HG03139 (cell line): ENCODE results near the gene KLHL22.
A peak's percentile ranks its signal among the peaks of the same experiment; 100 is the strongest.
"Not testable (repeated sequence)": the region's sequence is repeated elsewhere in the genome, so short reads cannot be mapped to it uniquely, and the experiment has no call there.

Source experiments
- ATAC-seq: cut with Tn5 transposase; IDR thresholded peaks from one replicate; pipeline ENCODE4 v1.9.1; 2021; ENCODE audit not compliant: unreplicated experiment

The KLHL22 gene

DNA sequence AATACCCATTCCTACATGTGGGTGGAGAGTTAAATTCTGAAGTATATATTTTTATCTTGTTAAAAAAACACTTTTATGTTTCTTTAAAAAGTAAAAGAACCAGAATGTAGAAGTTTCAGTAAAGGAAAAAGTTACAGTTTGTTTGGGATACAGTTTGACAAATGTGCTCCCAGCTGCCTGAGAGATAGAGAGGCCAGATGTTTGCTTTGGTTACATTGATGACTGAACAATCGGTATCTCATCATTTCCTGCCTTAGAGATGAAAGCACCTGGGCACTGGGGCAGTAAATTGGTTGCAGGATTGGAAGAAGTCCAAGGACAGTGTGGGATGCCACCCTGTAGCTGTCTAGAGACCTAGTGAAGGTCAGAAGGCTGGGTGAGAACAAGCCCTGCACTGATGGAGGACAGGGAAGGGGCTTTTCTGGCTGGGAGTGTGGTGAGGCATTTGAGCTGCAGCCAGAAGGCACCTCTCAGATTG lies 28.4 kb upstream of the KLHL22 start:
- ATAC-seq: no peak

DNA sequence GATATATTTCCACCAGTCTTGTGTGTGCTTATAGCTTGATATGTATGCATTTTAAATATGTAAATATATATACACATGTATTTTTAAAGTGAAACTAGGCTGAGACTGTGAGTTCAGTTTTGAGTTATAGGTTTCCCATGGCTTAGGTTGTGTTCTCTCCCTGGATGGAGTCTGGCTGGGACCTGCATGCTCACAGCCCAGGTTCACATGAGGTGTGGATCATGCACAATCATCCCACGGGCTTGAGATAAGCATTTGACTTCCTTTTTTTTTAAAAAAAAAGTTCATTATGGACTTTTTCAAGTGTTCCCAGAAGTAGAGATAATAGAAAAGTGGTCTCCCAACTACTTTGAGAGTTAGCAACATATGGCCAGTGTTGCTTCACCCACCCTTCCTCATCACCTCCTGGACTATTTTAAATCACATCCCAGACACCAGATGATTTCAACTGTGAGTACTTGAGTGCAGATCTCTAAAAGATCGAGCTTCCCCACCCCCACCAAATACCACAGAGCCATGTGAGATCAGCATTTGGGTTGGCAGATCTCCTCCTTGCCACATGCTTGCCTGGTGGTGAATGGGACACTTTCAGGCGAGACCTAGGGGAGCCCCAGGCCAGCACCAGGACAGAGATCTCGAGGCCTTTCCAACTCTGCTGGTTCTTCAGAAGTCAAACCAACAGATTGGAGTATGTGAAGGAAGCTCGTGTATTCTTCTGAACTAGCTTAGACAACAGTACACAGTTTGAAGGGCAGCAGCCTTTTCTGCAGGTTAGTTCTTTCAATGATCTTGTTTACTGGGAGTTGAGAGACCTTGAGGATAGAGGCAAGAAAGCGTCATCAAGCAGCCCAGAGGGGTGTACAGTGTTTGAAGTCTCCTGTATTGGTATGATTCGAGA lies 27.7 kb upstream of the KLHL22 start:
- ATAC-seq: no peak

DNA sequence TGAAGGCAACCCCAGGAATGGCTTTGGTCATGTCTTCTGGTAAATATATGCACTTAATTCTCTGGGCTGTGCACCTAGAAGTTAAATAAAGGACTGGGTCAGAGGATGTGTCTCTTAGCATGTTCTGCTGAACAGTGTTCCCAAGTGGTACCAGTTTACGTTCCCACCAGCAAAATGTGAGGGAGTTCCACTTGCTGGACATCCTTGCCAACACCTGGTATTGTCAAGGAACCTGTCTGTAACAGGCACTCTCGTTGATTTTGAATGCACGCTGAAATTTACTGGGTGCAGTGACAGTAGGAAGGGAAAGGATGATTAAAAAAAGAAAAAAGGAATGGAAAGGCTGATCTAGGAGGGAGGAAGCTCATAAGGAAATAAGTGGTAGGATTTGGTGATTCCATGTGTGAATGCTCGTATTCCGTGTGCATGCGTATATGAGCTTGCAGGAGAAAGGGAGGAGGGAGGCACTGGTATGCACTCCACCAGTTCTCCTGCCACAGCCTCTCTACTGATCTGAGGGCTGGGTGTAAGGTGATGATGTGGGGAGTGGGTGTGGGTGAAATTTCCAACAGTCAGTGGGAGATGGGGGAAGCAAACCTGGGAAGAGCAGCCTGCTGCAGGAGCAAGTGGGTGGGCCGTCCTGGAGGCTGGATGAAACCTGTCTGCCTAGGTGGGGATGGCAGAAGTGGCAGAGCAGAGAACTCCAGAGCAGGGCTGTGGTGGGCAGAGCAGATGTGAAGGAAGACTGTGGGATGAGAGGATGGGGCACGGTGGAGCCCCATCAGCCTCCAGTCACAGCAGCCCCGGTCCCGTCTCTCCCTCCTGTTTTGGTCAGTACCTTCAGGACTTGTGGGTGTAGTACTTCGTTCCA lies 26.8 kb upstream of the KLHL22 start:
- ATAC-seq: no peak

DNA sequence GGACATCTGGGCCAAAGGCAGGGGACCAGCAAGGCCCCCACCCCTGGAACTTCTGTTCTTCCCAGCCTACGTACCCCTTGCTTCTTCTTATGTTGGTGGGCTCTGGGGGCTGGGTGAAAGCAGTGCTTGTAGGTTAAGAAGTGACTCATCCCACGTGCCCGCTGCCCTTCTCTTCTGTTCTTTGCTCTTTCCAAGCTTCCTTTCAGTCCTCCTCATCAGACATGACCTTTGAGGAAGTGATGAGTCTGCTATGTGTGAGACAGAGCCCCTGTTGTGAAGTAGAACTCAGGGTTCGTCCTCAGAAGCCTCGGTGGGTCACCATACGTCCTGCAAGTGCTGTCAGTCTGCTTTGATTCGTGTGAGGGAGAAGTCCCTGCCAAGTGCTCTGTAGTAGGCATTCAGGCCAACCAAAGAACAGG lies 24.5 kb upstream of the KLHL22 start:
- no peak for ATAC-seq

DNA sequence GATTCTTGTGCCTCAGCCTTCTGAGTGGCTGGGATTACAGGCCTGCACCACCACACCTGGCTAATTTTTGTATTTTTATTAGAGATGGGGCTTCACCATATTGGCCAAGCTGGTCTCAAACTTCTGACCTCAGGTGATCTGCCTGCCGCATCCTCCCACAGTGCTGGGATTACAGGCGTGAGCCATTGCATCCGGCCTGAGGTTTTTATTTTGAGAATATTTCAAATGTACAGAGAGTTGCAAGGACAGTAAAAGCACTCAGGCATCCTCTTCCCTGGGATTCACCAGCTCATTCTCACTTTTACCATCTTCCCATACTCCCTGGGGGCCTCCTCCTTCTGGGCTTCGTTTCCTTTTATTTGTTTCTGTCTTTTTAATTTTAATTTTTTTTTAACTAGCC lies 24.0 kb upstream of the KLHL22 start:
- no peak for ATAC-seq

DNA sequence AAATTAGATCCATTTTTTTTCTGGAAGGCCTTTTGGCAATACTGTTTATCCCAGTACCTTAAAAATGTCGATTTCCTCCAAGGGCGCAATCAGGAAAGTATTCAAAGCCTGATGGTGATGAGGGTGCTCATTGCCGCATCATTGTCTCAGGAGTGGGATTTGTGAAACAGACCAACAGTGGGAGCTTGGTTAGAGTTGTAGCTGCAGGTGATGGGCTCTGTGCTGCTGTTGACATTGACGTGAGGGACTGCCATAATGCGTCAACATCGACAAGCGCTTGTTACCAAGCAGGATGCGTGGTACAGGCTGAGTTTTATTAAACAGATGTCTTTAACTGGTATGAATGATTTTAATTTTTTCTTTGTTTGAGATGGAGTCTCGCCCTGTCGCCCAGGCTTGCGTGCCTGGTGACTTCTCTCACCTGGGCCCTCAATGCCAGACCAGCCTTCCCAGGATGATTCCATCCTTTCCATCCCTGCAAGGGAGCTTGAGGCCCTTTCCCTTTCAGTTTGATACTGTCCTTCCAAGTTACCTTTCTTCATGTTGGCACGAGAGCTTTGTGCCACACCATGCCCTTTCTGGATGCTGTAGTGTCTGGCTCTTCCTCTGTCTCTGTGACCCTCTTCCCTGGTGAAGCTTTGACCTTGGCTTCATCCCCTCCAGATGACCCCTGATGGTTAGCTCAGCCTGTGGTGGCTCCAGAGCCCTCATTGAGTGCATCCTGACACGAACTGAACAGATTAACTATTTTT lies 22.4 kb upstream of the KLHL22 start:
- ATAC-seq: no peak

DNA sequence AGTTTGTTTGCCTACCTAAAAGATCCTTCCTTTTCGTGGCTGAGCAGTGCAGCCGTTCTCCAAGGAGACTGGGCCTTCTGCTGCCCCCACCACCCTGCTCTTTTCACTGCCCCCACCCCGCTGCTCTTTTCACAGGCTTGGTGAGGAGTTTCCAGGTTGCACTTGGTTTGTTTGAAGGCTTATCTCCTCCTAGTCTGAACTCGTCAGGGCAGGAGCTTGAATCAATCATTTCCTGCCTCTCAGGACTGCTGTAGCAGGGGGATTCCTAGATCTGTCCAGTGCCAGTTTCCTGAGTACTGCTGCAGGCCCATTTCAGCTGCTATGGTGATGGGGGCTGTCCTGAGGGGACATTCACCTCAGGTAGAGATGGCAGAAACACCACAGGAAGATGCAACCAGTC lies 21.8 kb upstream of the KLHL22 start:
- no peak for ATAC-seq

DNA sequence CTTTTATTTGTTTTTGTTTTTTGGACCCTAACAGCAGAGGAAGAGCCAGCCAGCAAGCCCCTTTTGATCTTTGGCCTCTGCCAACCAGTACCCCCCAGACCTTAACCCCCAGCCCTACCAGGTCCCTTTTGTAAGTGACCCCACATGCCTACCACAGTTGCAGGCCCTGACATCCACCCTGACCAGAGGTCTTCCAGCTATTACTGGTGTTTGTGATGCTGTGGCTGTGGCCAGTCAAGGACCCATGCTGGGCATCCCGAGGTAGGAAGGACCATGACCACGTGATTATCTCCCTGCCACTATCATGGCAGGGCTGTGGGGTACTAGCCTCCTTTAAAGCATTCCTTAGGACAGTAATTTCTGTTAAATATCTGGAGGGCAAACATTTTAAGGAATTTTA lies 20.8 kb upstream of the KLHL22 start:
- no peak for ATAC-seq

DNA sequence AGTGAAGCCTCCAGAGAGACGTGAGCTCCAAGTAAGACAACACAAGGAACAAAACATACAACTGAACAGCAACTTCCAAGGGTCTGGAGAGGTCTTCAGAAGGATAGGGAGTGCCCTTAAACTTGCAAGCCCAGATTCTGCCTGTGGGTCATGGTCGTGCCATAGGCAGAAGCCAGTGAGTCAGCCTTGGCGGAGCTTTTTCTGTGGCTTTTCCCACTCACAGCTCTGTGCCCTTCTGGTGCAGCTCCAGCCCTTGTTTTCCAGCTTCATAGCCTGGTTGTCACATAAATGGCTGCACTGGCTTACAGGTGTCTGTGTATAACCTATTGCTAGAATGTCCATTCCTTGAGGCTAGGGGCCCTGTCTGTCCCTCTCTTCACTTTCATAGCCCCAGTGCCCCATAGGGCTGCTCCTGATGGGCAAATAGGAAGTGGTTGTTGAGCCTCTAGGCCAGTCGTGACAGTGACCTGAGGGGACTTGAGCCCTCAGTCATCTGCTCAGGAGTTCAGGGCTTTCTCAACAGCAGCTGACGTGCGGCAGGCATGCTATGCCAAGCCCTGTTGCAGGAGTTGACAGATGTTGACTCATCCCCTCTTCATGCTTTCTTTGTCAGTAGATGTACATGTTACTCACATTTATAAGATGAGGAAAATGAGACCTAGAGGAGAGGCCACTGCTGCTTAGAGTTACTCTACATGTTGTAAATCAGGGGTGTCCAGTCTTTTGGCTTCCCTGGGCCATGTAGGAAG lies 19.2 kb upstream of the KLHL22 start:
- ATAC-seq: no peak

DNA sequence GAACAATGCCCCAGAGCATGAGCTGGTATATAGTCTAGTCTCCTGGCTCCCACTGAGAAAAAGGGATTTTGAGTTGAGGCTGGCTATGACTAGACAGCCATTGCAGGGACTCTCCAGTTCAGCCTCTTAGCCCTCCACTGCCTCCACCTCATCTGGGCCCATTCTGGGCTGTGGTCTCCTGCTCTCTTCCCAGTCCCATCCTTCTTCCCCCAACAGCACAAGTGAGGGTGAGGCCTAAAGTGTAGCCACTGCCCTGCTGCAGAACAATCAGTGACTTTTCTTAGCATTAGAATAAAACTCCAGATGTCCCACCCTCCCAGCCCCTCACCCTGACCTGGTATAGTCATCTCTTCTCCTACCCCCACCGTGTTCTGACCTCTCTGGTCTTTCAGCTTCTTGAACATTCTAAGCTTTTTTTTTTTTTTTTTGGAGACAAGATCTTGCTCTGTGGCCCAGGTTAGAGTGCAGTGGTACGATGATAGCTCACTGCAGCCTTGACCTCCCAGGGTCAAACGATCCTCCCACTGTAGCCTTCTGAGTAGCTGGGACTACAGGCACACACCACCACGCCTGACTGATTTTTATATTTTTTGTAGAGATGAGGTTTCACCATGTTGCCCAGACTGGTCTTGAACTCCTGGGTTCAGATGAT lies 16.1 kb upstream of the KLHL22 start:
- no peak for ATAC-seq

DNA sequence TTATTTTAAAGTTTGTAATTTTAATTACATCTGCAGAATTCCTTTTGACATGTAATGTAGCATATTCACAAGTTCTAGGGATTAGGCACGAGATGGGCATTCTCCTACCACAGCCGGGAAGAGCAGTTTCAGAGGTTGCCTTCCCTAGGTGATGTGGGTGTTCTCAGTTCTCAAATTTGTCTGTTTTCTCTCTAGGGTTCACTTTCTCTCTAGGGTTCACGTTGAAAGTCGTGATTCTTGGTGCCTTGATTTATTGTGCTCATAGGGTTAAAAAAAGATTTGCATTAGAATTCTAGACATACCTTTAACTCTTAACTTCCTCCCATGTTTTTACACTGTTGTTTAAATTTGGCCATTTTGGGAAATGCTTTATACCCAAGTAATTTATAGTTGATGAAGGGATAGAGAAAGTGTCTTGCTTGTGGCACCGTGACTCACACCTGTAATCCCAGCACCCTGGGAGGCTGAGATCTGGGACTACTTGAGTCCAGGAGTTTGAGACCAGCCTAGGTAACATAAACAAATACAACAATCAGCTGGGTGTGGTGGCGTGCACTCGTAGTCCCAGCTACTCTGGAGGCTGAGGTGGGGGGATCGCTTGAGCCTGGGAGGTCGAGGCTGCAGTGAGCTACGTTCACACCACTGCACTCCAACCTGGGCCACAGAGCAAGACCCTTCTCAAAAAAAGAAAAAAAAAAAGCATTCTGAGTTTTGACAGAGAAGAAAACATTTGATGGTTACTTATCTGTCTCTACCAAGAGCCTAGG lies 15.4 kb upstream of the KLHL22 start:
- ATAC-seq: no peak

DNA sequence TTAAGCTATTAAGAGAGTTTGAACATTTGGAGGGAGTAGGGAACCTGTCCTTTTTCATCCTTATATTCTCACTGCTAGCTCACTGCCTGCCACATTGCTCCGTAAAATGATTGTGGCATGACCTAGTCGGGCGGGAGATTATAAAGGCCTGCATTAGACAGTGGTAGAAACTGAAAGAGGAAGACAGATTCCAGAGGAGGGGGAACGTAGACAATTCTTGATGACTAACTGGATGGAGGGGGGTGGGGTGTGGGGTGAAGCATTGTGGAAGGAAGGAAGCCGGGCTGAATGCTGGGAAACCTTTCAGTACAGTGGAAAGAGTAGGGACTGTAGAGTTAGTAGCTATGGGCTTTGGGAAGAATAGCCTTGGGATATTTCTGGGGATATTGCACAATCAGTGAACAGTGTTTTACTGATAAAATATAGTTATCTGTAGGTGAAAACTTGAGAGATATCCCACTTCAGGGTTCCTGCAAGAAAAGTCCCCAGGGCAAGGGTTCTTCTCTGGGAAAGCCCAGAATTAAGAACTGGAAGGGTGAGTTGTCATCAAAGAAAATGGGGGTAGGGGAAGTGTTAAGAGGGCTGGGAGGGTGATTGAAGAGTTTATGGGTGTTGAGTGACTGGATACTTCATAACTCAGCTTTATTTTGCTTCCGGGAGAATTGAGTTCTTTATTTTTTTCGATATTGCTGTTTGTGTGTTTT lies 13.9 kb upstream of the KLHL22 start:
- no peak for ATAC-seq

DNA sequence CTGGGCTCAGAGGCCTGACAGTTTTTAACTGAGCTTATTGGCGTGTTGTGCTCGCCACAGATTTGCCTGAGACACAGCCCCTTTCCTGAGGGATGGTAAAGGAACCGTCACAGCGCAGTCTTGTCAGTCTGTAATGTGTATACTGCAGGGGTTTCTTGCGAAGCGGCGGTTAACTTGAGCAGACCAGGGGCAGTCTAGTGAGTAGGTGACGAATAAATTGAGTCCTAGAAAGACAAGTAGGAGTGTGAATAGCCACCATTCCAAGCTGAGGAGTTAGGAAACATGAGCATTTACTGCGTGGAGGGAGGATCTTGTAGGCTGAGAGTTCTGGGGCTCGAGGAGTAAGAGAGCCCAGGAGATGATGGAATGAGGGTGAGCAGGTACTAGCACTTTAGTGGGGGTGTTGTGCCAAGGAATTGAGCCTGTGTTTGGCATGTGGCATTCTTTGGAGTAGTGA lies 13.2 kb upstream of the KLHL22 start:
- ATAC-seq: no peak

DNA sequence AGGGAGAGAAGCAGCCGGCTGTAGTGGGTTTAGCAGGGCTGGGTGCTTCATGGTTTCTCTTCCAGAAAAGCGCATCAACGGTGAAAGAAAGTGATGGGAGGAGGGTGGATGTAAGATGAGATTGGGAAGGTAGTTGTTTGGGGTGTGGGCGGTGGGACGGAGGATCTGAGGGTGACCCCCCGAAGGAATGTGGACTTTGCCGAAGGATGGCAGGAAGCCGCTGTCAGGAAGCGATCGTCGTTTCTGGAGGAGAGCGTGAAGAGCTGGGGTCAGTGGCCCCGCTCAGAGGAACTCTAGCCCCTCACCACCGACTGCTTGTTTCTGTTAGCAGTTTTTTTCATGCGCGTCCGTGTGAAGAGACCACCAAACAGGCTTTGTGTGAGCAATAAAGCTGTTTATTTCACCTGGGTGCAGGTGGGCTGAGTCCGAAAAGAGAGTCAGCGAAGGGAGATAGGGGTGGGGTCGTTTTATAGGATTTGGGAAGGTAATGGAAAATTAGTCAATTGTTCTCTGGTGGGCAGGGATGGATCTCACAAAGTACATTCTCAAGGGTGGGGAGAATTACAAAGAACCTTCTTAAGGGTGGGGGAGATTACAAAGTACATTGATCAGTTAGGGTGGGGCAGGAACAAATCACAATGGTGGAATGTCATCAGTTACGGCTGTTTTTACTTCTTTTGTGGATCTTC lies 12.6 kb upstream of the KLHL22 start:
- ATAC-seq: not testable (repeated sequence)

DNA sequence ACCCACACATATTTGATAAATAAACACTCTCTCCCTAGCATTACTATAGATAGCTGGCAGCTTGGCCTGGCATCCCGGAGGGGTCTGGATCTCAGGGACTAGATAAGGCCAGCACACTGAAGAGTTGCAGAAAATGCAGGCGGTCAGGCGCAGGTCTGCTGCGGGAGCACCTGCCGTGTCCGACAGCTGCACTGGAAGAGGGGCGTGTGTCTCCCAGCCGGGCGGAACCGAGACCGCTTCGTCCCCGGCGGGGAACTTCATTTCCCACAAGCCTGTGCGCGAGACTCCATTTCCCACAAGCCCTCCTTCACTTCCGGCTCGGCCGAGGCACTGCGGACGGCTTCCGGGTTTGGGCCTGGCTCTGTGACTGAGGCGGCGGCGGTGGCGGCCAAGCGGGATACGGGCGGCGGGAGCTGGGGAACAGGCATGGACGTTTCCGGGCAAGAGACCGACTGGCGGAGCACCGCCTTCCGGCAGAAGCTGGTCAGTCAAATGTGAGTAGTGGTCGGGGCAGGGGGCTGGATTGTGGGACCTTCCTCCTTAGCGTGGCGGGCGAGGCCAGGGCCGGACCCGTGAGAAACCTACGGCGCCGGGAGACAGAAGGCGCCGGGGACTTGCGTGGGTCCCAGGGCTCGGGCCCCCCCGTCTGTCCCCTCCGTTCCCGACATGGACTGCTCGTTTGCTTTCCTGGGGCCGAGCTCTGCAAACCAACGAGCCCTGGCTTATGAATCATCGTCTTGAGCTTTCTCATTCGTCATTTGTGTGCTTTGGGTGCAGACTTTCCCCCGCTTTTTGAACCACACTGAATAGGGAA lies 11.9 kb upstream of the KLHL22 start, which contains the start of gene MED15:
Gene MED15 (plus strand): TSS at position 358 of the 814 bp plus-strand sequence. CDS start 69 bp downstream, at position 427.
- ATAC-seq: peak; percentile 80

DNA sequence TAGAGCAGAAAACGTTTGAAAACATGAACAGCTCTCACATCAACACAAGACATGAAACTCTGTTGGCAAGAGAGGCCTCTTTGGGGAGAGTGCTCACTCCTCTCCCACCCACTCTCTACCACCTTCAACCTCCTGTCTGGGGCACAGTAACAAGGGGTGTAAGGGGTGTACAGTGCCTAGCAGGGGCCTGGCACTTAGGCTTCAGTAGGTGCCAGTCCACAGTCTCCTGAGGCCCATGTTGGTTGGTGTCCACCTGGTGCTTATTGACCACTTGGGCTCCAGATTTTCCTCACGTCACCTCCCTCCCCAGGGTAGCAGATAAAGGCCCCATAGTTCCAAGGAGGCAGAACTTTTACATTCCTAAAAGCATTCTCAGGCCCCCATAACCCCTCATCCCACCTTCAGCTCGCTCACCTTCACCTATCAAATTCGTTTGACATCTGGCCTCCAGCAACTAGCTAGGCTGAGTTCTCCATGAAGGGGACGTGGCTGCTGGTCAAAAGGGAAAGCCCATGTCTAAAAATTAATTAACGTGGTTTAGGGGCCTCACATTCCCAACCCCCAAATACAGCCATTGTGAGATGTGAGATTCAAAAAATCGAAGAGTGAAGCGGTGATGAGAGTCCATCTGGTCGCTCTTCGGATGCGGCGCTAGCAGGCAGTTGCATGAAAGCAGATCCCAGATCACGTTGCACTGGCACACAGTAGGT lies 11.1 kb upstream of the KLHL22 start:
- ATAC-seq: no peak
